GM23338 (cell line): Measurements from ENCODE around the gene ALKBH1.

Experiments used
- CREB1 ChIP-seq: fragments of 250-450 bp; sonication (Bioruptor Pico); IDR thresholded peaks from 2 replicates; pipeline ENCODE4 v1.5.0; 2020; ENCODE audit warnings: low read depth, mild to moderate bottlenecking, moderate library complexity
- EZH2 ChIP-seq: fragments of 200-600 bp; sonication (generic); IDR thresholded peaks from one replicate; pipeline ENCODE4 v1.8.0; 2017; ENCODE audit warnings: antibody characterized with exemption, mild to moderate bottlenecking, low read depth; ENCODE audit not compliant: unreplicated experiment
- EZH2phosphoT487 ChIP-seq: fragments of 200-600 bp; sonication (generic); IDR thresholded peaks from one replicate; pipeline ENCODE4 v1.8.1; 2018; ENCODE audit warnings: antibody characterized with exemption; ENCODE audit not compliant: unreplicated experiment
- JUNB ChIP-seq: IDR thresholded peaks from one replicate; pipeline ENCODE4 v1.6.1; 2016; ENCODE audit warnings: antibody characterized with exemption; ENCODE audit not compliant: unreplicated experiment
- POLR2AphosphoS5 ChIP-seq: IDR thresholded peaks from 2 replicates; pipeline ENCODE4 v1.6.1; 2016; ENCODE audit warnings: antibody characterized with exemption, low read depth
- ZNF114 ChIP-seq: fragments of 250-450 bp; sonication (Bioruptor Pico); IDR thresholded peaks from 2 replicates; pipeline ENCODE4 v1.5.0; 2020; ENCODE audit warnings: mild to moderate bottlenecking, moderate library complexity
- TF ChIP-seq, protein P1 (sequence below), 2 experiments: fragments of 200-600 bp in 1 of 2; sonication (generic) in 1 of 2; conservative IDR thresholded peaks; 2 replicates each; pipeline versions ENCODE4 v1.5.1 to v1.6.1; 2016 to 2017; ENCODE audit warnings: antibody characterized with exemption in 2 of 2, low read depth in 2 of 2, mild to moderate bottlenecking in 2 of 2, moderate library complexity in 1 of 2
- TF ChIP-seq, protein P2 (sequence below): IDR thresholded peaks from 2 replicates; pipeline ENCODE4 v1.6.1; 2016; ENCODE audit warnings: antibody characterized with exemption
- TF ChIP-seq, protein P3 (sequence below): IDR thresholded peaks from one replicate; pipeline ENCODE4 v1.6.1; 2018; ENCODE audit warnings: antibody characterized with exemption; ENCODE audit not compliant: unreplicated experiment
- TF ChIP-seq, protein P4 (sequence below): fragments of 250-450 bp; sonication (Bioruptor Pico); IDR thresholded peaks from 2 replicates; pipeline ENCODE4 v1.5.0; 2020; ENCODE audit warnings: mild to moderate bottlenecking, moderate library complexity

DNA sequence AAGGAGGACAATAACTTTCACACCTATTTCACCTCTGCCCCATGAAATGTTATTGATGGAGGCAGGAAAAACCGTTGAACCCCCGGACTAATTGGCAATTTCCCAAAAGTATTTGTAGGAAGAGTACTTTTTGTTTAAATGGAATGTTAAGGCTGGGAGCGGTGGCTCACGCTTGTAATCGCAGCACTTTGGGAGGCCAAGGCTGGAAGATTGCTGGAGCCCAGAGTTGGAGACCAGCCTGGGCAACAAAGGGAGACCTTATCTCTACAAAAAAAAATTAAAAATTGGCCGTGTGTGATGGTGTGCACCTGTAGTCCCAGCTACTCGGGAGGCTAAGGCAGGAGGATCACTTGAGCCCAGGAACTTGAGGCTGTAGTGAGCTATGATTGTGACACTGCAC, 65.4 kb downstream of the ALKBH1 start:
- TF ChIP-seq POLR2AphosphoS5 (no peak), CREB1 (CRISPR knock-in tag) (no peak), JUNB (no peak), EZH2phosphoT487 (no peak), EZH2 (no peak), ZNF114 (no peak)
- TF ChIP-seq, protein P1, sequence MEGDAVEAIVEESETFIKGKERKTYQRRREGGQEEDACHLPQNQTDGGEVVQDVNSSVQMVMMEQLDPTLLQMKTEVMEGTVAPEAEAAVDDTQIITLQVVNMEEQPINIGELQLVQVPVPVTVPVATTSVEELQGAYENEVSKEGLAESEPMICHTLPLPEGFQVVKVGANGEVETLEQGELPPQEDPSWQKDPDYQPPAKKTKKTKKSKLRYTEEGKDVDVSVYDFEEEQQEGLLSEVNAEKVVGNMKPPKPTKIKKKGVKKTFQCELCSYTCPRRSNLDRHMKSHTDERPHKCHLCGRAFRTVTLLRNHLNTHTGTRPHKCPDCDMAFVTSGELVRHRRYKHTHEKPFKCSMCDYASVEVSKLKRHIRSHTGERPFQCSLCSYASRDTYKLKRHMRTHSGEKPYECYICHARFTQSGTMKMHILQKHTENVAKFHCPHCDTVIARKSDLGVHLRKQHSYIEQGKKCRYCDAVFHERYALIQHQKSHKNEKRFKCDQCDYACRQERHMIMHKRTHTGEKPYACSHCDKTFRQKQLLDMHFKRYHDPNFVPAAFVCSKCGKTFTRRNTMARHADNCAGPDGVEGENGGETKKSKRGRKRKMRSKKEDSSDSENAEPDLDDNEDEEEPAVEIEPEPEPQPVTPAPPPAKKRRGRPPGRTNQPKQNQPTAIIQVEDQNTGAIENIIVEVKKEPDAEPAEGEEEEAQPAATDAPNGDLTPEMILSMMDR (conservative IDR thresholded peaks at IDR 0.05; ENCODE audit: low read depth in 2 of 2) = no peak
- TF ChIP-seq, protein P2, sequence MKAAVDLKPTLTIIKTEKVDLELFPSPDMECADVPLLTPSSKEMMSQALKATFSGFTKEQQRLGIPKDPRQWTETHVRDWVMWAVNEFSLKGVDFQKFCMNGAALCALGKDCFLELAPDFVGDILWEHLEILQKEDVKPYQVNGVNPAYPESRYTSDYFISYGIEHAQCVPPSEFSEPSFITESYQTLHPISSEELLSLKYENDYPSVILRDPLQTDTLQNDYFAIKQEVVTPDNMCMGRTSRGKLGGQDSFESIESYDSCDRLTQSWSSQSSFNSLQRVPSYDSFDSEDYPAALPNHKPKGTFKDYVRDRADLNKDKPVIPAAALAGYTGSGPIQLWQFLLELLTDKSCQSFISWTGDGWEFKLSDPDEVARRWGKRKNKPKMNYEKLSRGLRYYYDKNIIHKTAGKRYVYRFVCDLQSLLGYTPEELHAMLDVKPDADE = no peak
- TF ChIP-seq, protein P3, sequence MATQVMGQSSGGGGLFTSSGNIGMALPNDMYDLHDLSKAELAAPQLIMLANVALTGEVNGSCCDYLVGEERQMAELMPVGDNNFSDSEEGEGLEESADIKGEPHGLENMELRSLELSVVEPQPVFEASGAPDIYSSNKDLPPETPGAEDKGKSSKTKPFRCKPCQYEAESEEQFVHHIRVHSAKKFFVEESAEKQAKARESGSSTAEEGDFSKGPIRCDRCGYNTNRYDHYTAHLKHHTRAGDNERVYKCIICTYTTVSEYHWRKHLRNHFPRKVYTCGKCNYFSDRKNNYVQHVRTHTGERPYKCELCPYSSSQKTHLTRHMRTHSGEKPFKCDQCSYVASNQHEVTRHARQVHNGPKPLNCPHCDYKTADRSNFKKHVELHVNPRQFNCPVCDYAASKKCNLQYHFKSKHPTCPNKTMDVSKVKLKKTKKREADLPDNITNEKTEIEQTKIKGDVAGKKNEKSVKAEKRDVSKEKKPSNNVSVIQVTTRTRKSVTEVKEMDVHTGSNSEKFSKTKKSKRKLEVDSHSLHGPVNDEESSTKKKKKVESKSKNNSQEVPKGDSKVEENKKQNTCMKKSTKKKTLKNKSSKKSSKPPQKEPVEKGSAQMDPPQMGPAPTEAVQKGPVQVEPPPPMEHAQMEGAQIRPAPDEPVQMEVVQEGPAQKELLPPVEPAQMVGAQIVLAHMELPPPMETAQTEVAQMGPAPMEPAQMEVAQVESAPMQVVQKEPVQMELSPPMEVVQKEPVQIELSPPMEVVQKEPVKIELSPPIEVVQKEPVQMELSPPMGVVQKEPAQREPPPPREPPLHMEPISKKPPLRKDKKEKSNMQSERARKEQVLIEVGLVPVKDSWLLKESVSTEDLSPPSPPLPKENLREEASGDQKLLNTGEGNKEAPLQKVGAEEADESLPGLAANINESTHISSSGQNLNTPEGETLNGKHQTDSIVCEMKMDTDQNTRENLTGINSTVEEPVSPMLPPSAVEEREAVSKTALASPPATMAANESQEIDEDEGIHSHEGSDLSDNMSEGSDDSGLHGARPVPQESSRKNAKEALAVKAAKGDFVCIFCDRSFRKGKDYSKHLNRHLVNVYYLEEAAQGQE = no peak
- TF ChIP-seq, protein P4, sequence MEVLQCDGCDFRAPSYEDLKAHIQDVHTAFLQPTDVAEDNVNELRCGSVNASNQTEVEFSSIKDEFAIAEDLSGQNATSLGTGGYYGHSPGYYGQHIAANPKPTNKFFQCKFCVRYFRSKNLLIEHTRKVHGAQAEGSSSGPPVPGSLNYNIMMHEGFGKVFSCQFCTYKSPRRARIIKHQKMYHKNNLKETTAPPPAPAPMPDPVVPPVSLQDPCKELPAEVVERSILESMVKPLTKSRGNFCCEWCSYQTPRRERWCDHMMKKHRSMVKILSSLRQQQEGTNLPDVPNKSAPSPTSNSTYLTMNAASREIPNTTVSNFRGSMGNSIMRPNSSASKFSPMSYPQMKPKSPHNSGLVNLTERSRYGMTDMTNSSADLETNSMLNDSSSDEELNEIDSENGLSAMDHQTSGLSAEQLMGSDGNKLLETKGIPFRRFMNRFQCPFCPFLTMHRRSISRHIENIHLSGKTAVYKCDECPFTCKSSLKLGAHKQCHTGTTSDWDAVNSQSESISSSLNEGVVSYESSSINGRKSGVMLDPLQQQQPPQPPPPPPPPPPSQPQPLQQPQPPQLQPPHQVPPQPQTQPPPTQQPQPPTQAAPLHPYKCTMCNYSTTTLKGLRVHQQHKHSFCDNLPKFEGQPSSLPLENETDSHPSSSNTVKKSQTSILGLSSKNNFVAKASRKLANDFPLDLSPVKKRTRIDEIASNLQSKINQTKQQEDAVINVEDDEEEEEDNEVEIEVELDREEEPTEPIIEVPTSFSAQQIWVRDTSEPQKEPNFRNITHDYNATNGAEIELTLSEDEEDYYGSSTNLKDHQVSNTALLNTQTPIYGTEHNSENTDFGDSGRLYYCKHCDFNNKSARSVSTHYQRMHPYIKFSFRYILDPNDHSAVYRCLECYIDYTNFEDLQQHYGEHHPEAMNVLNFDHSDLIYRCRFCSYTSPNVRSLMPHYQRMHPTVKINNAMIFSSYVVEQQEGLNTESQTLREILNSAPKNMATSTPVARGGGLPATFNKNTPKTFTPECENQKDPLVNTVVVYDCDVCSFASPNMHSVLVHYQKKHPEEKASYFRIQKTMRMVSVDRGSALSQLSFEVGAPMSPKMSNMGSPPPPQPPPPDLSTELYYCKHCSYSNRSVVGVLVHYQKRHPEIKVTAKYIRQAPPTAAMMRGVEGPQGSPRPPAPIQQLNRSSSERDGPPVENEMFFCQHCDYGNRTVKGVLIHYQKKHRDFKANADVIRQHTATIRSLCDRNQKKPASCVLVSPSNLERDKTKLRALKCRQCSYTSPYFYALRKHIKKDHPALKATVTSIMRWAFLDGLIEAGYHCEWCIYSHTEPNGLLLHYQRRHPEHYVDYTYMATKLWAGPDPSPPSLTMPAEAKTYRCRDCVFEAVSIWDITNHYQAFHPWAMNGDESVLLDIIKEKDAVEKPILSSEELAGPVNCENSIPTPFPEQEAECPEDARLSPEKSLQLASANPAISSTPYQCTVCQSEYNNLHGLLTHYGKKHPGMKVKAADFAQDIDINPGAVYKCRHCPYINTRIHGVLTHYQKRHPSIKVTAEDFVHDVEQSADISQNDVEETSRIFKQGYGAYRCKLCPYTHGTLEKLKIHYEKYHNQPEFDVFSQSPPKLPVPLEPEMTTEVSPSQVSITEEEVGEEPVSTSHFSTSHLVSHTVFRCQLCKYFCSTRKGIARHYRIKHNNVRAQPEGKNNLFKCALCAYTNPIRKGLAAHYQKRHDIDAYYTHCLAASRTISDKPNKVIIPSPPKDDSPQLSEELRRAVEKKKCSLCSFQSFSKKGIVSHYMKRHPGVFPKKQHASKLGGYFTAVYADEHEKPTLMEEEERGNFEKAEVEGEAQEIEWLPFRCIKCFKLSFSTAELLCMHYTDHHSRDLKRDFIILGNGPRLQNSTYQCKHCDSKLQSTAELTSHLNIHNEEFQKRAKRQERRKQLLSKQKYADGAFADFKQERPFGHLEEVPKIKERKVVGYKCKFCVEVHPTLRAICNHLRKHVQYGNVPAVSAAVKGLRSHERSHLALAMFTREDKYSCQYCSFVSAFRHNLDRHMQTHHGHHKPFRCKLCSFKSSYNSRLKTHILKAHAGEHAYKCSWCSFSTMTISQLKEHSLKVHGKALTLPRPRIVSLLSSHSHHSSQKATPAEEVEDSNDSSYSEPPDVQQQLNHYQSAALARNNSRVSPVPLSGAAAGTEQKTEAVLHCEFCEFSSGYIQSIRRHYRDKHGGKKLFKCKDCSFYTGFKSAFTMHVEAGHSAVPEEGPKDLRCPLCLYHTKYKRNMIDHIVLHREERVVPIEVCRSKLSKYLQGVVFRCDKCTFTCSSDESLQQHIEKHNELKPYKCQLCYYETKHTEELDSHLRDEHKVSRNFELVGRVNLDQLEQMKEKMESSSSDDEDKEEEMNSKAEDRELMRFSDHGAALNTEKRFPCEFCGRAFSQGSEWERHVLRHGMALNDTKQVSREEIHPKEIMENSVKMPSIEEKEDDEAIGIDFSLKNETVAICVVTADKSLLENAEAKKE = no peak
